K562 (cell line): Measurements from ENCODE around the gene SDC3. TPM values are rescaled to one million over a fixed set of nuclear protein-coding genes. Genes with fewer than 3 reads are reported as not detected.

ENCODE experiments used
- ATAC-seq: fragments of 200-7000 bp; cut with Tn5 transposase; 3 replicates; pipeline ENCODE4 v1.9.1; 2020; ENCODE audit warnings: moderate library complexity
- BruUV-seq: library from RNA; stranded (reverse); fragments of 400-500 nt; replicated peaks from 2 replicates; lab custom pipeline; 2021; lab: Mats Ljungman, UMichigan
- CTCF ChIA-PET: fragments of 300-600 bp; formaldehyde crosslinking; extraction: SDS; loops from one replicate; lab custom pipeline; 2021; ENCODE audit warnings: low intra/inter-chr PET ratio; lab: Yijun Ruan, JAX
- POLR2A ChIA-PET: fragments of 300-600, 350-650 bp; sonication (Branson Sonifier 250); formaldehyde crosslinking; extraction: SDS; loops from one replicate; lab custom pipeline; 2021; ENCODE audit warnings: antibody characterized with exemption, inconsistent platforms; lab: Yijun Ruan, JAX
- DNase-seq, 4 experiments: peaks; one replicate each; pipeline versions ENCODE4 v3.0.0 to v3.0.0-alpha.2; 2011 to 2018; ENCODE audit warnings: low spot score in 3 of 4, mixed read lengths in 3 of 4; ENCODE audit errors: extremely low read depth in 1 of 4
- FAIRE-seq: peaks from 2 replicates; lab custom pipeline; 2011; peaks lifted over from hg19 to GRCh38; lab: Jason Lieb, UNC
- H2AFZ ChIP-seq: 2 replicates; pipeline ENCODE4 v1.6.0; 2011; ENCODE audit warnings: low read depth, low read length, control low read depth, inconsistent platforms
- H3K27ac ChIP-seq: fragments of 200-600 bp; 3 replicates; pipeline ENCODE4 v1.8.0; 2011; ENCODE audit warnings: low read depth, mild to moderate bottlenecking, control low read depth, inconsistent platforms, low read length, moderate library complexity, mixed read lengths; ENCODE audit errors: extremely low read depth
- H3K27me3 ChIP-seq, 2 experiments: fragments of 300-600 bp in 1 of 2; 2 replicates in 1 of 2; 3 replicates in 1 of 2; pipeline versions ENCODE4 v1.6.0 to v1.8.0; 2011; ENCODE audit warnings: inconsistent platforms in 2 of 2, low read length in 2 of 2, mild to moderate bottlenecking in 1 of 2, mixed read lengths in 1 of 2, moderate library complexity in 1 of 2; ENCODE audit not compliant: control insufficient read depth in 2 of 2, insufficient read depth in 2 of 2
- H3K36me3 ChIP-seq: fragments of 300-600 bp; 3 replicates; pipeline ENCODE4 v1.8.0; 2011; ENCODE audit warnings: mild to moderate bottlenecking, low read length, inconsistent platforms; ENCODE audit not compliant: control insufficient read depth, insufficient read depth
- H3K4me1 ChIP-seq, 2 experiments: fragments of 200-600 bp in 1 of 2; replicated peaks in 1 of 2; 2 replicates in 1 of 2; 3 replicates in 1 of 2; pipeline versions ENCODE4 v1.5.1 to v1.8.0; 2011; ENCODE audit warnings: inconsistent platforms in 2 of 2, low read length in 2 of 2, mild to moderate bottlenecking in 1 of 2, mixed read lengths in 1 of 2, moderate library complexity in 1 of 2; ENCODE audit not compliant: control insufficient read depth in 2 of 2, insufficient read depth in 2 of 2
- H3K4me2 ChIP-seq: 2 replicates; pipeline ENCODE4 v1.6.1; 2011; ENCODE audit warnings: low read length, control low read depth, inconsistent platforms, mixed read lengths; ENCODE audit not compliant: insufficient read depth
- H3K4me3 ChIP-seq: fragments of 200-600 bp; sonication (generic), shearing (Covaris generic); 2 replicates; pipeline ENCODE4 v1.5.1; 2016; ENCODE audit warnings: control low read depth, inconsistent platforms
- H3K79me2 ChIP-seq: fragments of 200-600 bp; 3 replicates; pipeline ENCODE4 v1.8.0; 2011; ENCODE audit warnings: low read length, inconsistent platforms; ENCODE audit not compliant: control insufficient read depth, insufficient read depth
- H3K9ac ChIP-seq, 2 experiments: 2 replicates each; pipeline versions ENCODE4 v1.6.0 to v1.6.1; 2011; ENCODE audit warnings: low read depth in 2 of 2, low read length in 2 of 2, control low read depth in 1 of 2, inconsistent platforms in 1 of 2, mild to moderate bottlenecking in 1 of 2, mixed read lengths in 1 of 2; ENCODE audit not compliant: insufficient read depth in 1 of 2
- H3K9me1 ChIP-seq: one replicate; pipeline ENCODE4 v1.6.0; 2011; ENCODE audit warnings: inconsistent platforms, mild to moderate bottlenecking, low read length, moderate library complexity; ENCODE audit not compliant: control insufficient read depth, insufficient read depth
- H3K9me3 ChIP-seq: replicated peaks from 2 replicates; pipeline ENCODE4 v1.5.1; 2011; ENCODE audit warnings: low read depth, low read length, inconsistent platforms; ENCODE audit not compliant: control insufficient read depth, insufficient read depth
- H4K20me1 ChIP-seq: replicated peaks from 2 replicates; pipeline ENCODE4 v1.6.1; 2011; ENCODE audit warnings: low read length, inconsistent platforms, mixed read lengths; ENCODE audit not compliant: control insufficient read depth, insufficient read depth
- KDM4B ChIP-seq, 2 experiments: fragments of 450-650 bp in 1 of 2; sonication (generic) in 1 of 2; IDR thresholded peaks; 2 replicates each; pipeline ENCODE4 v1.6.1; 2016 to 2017; ENCODE audit warnings: borderline replicate concordance in 2 of 2, antibody characterized with exemption in 1 of 2, low read depth in 1 of 2, mild to moderate bottlenecking in 1 of 2
- NRF1 ChIP-seq, 2 experiments: fragments of 450-650 bp; IDR thresholded peaks in 1 of 2; conservative IDR thresholded peaks in 1 of 2; 2 replicates each; pipeline ENCODE4 v1.6.1; 2014; ENCODE audit warnings: mild to moderate bottlenecking in 2 of 2
- PHF21A ChIP-seq: fragments of 450-650 bp; IDR thresholded peaks from 2 replicates; pipeline ENCODE4 v1.6.1; 2017; ENCODE audit warnings: low read depth, borderline replicate concordance
- RHOXF2B ChIP-seq: fragments of 250-450 bp; sonication (Bioruptor Pico); conservative IDR thresholded peaks from 2 replicates; pipeline ENCODE4 v1.5.1; 2021
- TEAD1 ChIP-seq, 2 experiments: fragments of 450-650 bp in 1 of 2; sonication (generic) in 1 of 2; formaldehyde crosslinking; IDR thresholded peaks; 2 replicates each; pipeline versions ENCODE4 v1.4.0 to v1.8.0; 2020 to 2022; ENCODE audit warnings: mild to moderate bottlenecking in 2 of 2, missing genetic modification reagents in 1 of 2
- TEAD4 ChIP-seq, 2 experiments: sonication (generic) in 1 of 2; formaldehyde crosslinking in 1 of 2; IDR thresholded peaks; 2 replicates each; pipeline versions ENCODE4 v1.6.1 to v1.8.0; 2012 to 2022; ENCODE audit warnings: borderline replicate concordance in 1 of 2, inconsistent platforms in 1 of 2, low read length in 1 of 2, mild to moderate bottlenecking in 1 of 2, missing genetic modification reagents in 1 of 2
- ZBTB40 ChIP-seq, 2 experiments: fragments of 450-650 bp in 1 of 2; sonication (generic) in 1 of 2; formaldehyde crosslinking in 1 of 2; IDR thresholded peaks; 2 replicates each; pipeline versions ENCODE4 v1.7.1 to v1.9.0; 2016 to 2022; ENCODE audit warnings: inconsistent platforms in 1 of 2, mild to moderate bottlenecking in 1 of 2, missing genetic modification reagents in 1 of 2
- WGBS: fragments of 100-300 bp; shearing (Covaris generic); methylation state at CpG from one replicate; pipeline ENCODE4 v1.1.6; 2016; ENCODE audit warnings: low coverage, mixed read lengths; ENCODE audit not compliant: insufficient coverage; ENCODE audit errors: missing lambda C conversion rate; 5-methylcytosine and 5-hydroxymethylcytosine counted together
- in situ Hi-C: fragments of 300-500 bp; cut with MboI; formaldehyde crosslinking; loops from 4 replicates; pipeline ENCODE4 v1.15.0; 2018; ENCODE audit warnings: inconsistent platforms, mixed read lengths
- intact Hi-C: fragments of 100-400 bp; cut with micrococcal nuclease; formaldehyde crosslinking; loops from 2 replicates; pipeline ENCODE4 v1.14.2; 2022
- polyA plus RNA-seq, 8 experiments: library from polyadenylated mRNA; depleted of rRNA in 4 of 8; stranded (reverse) in 5 of 8; unstranded in 3 of 8; fragments of >200 nt; fragmentation: Nextera tagmentation in 2 of 8; fragmentation: Illumina TruSeq in 1 of 8; extraction: Ambion mirVana in 2 of 8; extraction: Trizol in 1 of 8; gene quantifications; 2 replicates each; pipeline versions ENCODE4 v1.2.1 to v1.2.3, GENCODE V29; 2011 to 2014; ENCODE audit warnings: inconsistent platforms in 1 of 8, missing spikeins in 1 of 8
- total RNA-seq, 7 experiments: library from RNA; depleted of rRNA in 6 of 7; stranded (reverse); fragments of >200 nt in 6 of 7; fragmentation: Illumina TruSeq in 2 of 7; extraction: Trizol in 2 of 7; gene quantifications; 2 replicates each; pipeline versions ENCODE4 v1.2.1 to v1.2.3, GENCODE V29; 2011 to 2021; ENCODE audit warnings: low replicate concordance in 1 of 7

SDC3 gene
- total and polyA plus RNA-seq, 9 of the 15 experiments (the other 6 are each of a cell fraction or from before 2014, with no cell fraction given): 0.38 to 44.1 (median 12.1) TPM

GRCh38 chr1:30923597-30923996 is 15.0 kb upstream of the SDC3 start:
- intact Hi-C loops: no loop called here
- no peaks in the 10 kb centered on the region for H3K79me2 ChIP-seq
- in situ Hi-C loops: no loop called here

GRCh38 chr1:30920827-30921226 is 12.3 kb upstream of the SDC3 start:
- H3K4me3 ChIP-seq: no peak overlapping the region
- H4K20me1 ChIP-seq: no peaks in the 10 kb centered on the region
- no TSS peak for BruUV-seq
- H2AFZ ChIP-seq: peak overlapping the region; percentile 63
- no peak for DNase-seq
- peak overlapping the region; percentile 14; the same call in 1 of the 3 replicates for H3K27ac ChIP-seq
- H3K79me2 ChIP-seq: no peaks in the 10 kb centered on the region
- H3K9me3 ChIP-seq: no peaks in the 10 kb centered on the region
- CTCF ChIA-PET: no interaction called here
- H3K4me2 ChIP-seq: no peak overlapping the region
- H3K9ac ChIP-seq: no peak overlapping the region
- no peaks in the 10 kb centered on the region for H3K36me3 ChIP-seq
- ATAC-seq: no peak
- POLR2A ChIA-PET: interaction anchor here (0.7 to 2.6 kb wide), 7 partner anchors 8 to 197 kb away, joined by 3 to 22 read pairs (median 3); partner anchors contain the start of gene MATN1
- no peaks in the 10 kb centered on the region for H3K9me1 ChIP-seq
- 88% methylated on average over 7 of the region's 7 CpGs for WGBS
- peak; percentile 11 for FAIRE-seq
- H3K4me1 ChIP-seq: peaks cover 26 to 31% of the 10 kb centered on the region in 2 experiments
- H3K27me3 ChIP-seq: no peaks in the 10 kb centered on the region
- intact Hi-C loops: no loop called here
- in situ Hi-C loops: no loop called here
- no peak for TF ChIP-seq RHOXF2B
- TF ChIP-seq PHF21A: no peak
- no peak for TF ChIP-seq KDM4B (IDR thresholded peaks at IDR 0.05; ENCODE audit: borderline replicate concordance in 2 of 2, low read depth in 1 of 2)
- TF ChIP-seq ZBTB40 (IDR thresholded peaks at IDR 0.05): no peak
- TF ChIP-seq ZBTB40 (CRISPR knock-in tag; IDR thresholded peaks at IDR 0.05): no peak

More at GRCh38 chr1:30923597-30923996, 15.0 kb upstream of the SDC3 start:
- no TSS peak for BruUV-seq
- H4K20me1 ChIP-seq: no peaks in the 10 kb centered on the region
- no peaks in the 10 kb centered on the region for H3K27me3 ChIP-seq
- H2AFZ ChIP-seq: no peak overlapping the region
- ATAC-seq (no peak), DNase-seq (no peak), FAIRE-seq (no peak)
- CTCF ChIA-PET: interaction anchor here (0.7 kb wide), 1 partner anchor 130 kb away, joined by 5 read pairs; no protein-coding TSS in a partner anchor
- no peak for TF ChIP-seq NRF1 (conservative IDR thresholded peaks at IDR 0.05 in 1 of 2, IDR thresholded peaks at IDR 0.05 in 1 of 2)
- peak in 1 of 2 experiments; percentile 89; a peak in 1 of 4 replicates for TF ChIP-seq TEAD1 (CRISPR knock-in tag; IDR thresholded peaks at IDR 0.05)
- TF ChIP-seq TEAD4 (IDR thresholded peaks at IDR 0.05; ENCODE audit: low read length): peak; percentile 39; the same call in 1 of the 2 replicates
- TF ChIP-seq TEAD4 (CRISPR knock-in tag; IDR thresholded peaks at IDR 0.05; ENCODE audit: borderline replicate concordance): no peak; the same call in 1 of the 2 replicates
- no peak overlapping the region for H3K27ac ChIP-seq
- POLR2A ChIA-PET: interaction anchor here (0.6 to 2.5 kb wide), 5 partner anchors 9 to 627 kb away, joined by 3 to 12 read pairs (median 3); no protein-coding TSS in a partner anchor
- H3K4me2 ChIP-seq: no peak overlapping the region
- H3K36me3 ChIP-seq: no peaks in the 10 kb centered on the region
- peaks cover 18 to 20% of the 10 kb centered on the region in 2 experiments; a peak in 4 of 5 replicates for H3K4me1 ChIP-seq
- no peaks in the 10 kb centered on the region for H3K9me1 ChIP-seq
- no peak overlapping the region for H3K9ac ChIP-seq
- H3K4me3 ChIP-seq: no peak overlapping the region
- no peaks in the 10 kb centered on the region for H3K9me3 ChIP-seq
- WGBS: 58% methylated on average over 1 of the region's 1 CpG
